HG02840 (cell line): ENCODE results near the gene DNAJB2.
"Not testable (repeated sequence)": the region's sequence is repeated elsewhere in the genome, so short reads cannot be mapped to it uniquely, and the experiment has no call there.

Experiments used
- ATAC-seq: cut with Tn5 transposase; IDR thresholded peaks from one replicate; pipeline ENCODE4 v1.9.1; 2021; ENCODE audit warnings: mild to moderate bottlenecking, moderate library complexity, moderate number of reproducible peaks; ENCODE audit not compliant: unreplicated experiment, low FRiP score

DNAJB2 gene

DNA sequence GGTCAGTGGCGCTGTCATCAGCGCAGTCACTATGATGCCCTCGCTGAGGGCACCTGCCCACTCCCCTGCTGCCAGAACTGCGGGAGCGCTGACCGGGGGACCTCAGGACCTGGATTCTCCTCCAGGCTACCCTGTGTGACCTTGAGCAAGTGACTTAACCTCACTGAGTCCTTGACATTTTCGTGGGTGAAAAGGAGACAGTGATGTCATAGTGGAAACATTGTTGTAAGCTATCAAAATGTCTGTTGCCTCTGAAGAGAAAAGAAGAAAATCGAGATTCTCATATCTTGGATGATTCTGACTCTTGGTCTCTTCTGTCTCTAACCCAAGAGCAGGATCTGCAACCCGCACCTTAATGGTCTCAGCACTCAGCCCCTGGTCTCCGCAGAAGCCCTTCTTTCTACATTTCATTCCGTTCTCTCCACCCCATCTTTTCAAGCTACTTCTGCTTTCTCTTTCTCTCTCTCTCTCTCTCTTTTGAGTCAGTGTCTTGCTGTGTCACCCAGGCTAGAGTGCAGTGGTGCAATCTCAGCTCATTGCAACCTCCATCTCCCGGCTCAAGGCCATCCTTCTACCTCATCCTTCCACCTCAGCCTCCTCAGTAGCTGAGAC, 24.5 kb upstream of the DNAJB2 start:
- peak; percentile 8 for ATAC-seq

DNA sequence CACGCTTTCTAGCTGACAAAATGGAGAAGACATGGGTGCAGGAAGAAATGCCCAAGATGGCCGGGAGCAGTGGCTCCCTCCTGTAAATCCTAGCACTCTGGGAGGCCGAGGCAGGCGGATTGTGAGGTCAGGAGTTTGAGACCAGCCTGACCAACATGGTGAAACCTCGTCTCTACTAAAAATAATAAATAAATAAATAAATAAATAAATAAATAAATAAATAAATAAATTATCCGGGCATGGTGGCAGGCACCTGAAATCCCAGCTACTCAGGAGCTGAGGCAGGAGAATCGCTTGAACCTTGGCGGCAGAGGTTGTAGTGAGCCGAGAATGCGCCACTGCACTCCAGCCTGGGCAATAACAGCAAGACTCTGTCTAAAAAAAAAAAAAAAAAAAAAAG, 20.2 kb upstream of the DNAJB2 start:
- not testable (repeated sequence) for ATAC-seq

DNA sequence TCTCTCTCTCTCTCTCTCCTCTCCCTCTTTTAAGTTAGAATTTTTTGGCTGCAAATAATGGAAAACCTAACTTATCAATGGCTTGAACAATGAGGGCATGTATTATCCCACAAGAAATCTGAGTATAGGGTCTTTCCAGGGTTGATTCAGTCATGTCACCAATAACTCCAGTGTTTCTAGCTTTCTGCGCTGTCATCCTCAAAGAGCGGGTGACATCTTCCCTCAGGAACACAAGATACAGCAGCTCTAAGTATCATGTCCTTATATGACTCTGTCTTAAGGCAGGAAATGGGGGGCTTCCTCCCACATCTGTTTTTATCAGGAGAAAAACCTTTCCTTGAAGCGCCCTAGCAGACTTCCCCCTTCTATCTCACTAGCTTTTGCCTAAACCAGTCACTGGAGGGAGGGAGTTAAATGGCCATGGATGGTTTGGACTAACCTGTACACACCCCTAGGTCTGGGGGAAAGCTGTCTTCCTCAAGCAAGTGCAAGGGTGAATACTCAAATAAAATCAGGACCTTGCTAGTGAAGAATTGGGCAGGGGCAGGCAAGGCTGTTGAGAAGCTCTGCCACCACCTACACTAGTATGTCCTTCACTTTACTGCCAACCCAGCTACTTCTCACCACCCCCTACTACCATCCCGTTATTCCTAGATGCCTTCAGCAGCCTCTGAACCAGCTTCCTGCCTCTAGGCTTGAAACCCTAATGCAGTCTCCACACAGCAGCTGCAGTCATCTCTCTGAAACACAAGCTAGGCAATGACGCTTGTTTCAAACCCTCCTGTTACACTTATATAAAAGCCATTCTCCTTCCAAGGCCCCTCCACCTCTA, 17.9 kb upstream of the DNAJB2 start:
- ATAC-seq, result no peak

DNA sequence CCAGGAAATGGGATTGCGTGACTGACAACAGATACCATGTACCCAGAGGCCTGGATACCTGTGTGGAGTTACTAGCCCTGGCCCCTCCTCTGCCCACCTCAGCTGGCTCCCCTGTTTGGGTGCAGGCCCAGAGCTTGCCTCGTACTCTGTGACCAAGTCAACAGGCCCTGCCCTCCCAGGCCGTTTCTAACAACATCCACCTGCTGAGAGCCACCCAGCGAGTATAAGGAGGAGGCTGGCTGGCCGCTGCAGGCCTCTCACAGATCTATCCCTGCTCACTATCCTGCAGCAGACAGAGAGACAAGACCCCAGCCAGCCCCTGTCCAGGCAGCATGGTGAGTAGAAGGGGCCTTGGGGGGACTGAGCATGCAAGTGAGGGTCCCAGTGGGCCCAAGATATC, 12.9 kb upstream of the DNAJB2 start:
- no peak for ATAC-seq

DNA sequence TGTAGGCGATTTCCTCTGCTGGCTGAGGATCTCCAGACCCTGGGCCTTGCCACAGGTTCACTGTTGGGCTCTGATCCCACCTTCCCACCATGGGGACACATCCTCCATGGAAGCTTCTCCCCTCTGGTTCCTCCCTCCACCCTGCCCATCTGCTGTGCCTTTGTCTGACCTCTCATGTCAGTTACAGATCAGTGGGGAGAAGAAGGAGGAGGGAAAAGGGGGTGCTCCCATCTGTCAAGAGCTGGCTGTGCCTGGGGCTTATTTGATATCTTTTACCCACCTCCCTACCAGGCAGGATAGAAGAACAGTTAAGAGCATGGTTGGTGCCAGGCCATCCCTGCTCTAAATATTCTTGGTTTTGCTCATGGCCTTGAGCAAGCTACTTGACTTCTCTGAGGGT, 12.3 kb upstream of the DNAJB2 start:
- ATAC-seq, result no peak

DNA sequence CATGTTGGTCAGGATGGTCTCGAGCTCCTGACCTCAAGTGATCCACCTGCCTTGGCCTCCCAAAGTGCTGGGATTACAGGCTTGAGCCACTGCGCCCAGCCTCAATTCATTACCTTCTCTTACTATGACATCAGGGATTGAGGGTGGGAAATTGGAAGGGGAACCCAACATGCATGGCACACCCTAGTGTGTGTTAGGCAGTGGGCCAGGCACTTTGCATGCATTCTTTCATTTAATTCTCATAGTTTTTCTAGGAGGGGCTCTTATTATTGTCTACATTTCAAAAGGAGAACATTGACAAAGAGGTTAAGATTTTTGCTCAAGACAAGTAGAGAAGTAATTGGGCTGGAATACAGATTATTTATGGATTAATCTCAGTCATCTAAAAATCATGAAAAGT, 10.9 kb upstream of the DNAJB2 start:
- no peak for ATAC-seq

DNA sequence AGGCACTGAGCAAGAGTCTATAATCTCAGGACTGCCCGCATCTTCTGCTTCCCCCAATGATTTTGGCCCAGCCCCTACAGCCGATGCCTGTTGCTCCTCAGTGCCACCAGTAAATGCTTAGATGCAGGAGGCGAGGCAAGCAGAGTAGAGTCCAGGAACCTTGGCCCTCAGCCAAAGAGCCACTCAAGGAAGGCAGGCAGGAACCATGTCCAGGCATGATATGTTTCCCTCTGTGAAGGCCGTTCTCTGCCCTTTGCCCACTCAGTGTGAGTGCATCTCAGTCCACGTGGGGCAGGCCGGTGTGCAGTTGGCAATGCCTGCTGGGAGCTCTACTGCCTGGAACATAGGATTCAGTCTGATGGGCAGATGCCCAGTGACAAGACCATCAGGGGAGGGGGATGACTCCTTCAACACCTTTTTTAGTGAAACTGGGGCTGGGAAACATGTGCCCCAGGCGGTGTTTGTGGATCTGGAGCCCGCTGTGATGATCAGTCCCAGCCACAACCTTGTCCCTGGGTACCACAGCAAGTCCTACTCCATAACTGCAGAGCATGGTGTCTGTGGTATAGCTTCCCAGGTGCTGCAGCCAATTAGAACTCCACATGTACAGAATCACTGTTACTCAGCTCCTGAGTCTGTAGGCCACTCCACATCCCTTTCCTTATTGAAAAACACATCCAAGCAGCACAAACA, 9.7 kb upstream of the DNAJB2 start:
- no peak for ATAC-seq

DNA sequence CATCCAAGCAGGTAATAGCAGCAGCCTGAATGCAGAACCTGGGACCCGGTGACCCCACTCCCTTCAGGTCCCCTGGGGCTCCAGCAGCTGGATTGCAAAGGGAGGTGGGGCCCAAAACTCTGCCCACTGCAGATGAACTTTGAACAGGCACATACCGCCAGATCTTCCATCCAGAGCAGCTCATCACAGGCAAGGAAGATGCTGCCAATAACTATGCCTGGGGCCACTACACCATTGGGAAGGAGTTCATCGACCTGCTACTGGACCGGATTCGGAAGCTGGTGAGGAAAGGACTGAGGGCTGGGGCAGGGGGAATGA, 9.2 kb upstream of the DNAJB2 start:
- no peak for ATAC-seq

DNA sequence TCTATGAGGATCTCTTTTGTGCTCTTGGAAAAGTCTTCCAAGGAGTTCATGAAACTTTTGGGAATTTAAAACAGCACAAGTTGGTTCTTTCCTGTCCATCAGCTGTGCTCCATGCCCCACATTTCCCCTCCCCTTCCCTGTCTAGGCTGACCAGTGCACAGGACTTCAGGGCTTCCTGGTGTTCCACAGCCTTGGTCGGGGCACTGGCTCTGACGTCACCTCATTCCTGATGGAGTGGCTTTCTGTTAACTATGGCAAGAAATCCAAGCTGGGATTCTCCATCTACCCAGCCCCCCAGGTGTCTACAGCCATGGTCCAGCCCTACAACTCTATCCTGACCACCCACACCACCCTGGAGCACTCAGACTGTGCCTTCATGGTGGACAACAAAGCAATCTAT, 8.1 kb upstream of the DNAJB2 start:
- ATAC-seq, result no peak

DNA sequence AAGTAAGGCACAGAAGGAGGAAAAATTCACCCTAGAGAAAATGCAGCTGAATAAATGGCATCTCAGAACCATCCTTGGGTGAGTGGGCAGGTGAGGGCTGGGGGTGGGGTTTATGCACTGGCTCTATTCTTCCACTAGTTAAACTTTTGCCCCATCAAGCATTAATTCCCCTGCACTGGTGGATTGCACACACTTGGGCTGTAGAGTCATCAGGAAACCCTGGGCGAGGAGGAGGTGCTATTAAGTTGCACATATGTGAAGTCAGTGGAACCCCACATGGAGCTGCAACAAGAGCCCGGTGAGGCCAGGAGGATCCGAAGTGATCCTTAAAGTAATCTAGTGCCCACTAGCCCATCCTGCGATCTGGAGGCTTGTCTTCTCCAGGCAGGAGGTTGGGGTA, 6.8 kb upstream of the DNAJB2 start:
- ATAC-seq, result no peak

DNA sequence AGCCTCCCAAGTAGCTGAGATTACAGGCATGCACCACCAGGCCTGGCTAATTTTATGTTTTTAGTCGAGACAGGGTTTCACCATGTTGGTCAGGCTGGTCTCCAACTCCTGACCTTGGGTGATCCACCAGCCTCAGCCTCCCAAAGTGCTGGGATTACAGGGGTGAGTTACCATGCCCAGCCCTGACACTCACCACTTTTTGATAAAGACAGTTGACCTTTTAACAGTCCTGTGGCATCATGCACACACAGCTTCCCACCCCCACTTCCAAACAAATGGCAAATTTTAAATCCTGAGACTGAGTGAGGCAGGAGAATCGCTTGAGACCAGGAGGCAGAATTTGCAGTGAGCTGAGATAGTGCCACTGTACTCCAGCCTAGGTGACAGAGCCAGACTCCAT, 6.2 kb upstream of the DNAJB2 start:
- no peak for ATAC-seq

DNA sequence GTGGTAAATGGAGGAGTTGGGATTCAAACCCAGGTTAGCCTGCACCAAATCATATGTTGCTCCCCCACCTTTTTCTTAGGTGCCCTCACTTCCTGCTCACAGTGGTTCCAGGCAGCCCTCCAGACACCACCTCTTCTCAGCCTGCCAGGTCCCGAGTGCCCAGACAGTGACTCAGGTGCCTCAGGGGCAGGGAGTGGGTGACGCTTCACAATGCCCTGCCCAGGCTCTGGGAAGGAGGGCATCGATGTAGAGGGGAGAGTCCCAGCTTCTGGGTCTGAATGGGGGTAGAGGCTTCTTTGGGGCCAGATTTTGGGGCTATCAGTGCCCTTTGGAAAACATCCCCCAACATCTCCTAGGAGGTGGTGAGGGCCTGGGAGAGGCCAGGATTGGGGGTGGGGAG, 5.2 kb upstream of the DNAJB2 start:
- ATAC-seq, result no peak

DNA sequence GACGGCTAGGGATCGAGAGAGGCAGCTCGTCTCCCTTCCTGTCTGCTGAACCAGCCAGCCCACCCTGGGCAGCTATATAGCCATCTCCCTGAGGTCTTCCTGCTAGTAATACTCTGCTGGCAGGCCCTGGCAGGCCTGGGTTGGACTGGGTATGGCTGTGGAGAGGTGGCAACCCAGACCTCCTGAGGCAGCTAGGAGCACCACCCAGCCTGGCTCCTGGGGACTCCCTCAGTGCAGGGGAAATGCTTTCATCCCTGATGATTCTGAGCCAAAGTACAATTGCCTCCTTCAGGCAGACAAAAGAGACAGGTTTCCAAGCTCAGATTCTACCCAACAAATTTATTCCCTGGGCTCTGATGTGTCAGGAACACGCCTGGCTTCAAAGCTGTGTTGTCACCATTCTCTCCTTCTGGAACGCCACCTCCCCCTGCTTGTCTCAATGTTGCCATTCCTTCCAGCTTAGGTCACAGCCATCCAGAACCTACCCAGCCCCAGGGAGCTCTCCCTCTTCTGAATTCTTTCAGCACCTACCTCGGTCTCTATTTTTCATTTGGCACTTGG, 4.7 kb upstream of the DNAJB2 start:
- no peak for ATAC-seq

DNA sequence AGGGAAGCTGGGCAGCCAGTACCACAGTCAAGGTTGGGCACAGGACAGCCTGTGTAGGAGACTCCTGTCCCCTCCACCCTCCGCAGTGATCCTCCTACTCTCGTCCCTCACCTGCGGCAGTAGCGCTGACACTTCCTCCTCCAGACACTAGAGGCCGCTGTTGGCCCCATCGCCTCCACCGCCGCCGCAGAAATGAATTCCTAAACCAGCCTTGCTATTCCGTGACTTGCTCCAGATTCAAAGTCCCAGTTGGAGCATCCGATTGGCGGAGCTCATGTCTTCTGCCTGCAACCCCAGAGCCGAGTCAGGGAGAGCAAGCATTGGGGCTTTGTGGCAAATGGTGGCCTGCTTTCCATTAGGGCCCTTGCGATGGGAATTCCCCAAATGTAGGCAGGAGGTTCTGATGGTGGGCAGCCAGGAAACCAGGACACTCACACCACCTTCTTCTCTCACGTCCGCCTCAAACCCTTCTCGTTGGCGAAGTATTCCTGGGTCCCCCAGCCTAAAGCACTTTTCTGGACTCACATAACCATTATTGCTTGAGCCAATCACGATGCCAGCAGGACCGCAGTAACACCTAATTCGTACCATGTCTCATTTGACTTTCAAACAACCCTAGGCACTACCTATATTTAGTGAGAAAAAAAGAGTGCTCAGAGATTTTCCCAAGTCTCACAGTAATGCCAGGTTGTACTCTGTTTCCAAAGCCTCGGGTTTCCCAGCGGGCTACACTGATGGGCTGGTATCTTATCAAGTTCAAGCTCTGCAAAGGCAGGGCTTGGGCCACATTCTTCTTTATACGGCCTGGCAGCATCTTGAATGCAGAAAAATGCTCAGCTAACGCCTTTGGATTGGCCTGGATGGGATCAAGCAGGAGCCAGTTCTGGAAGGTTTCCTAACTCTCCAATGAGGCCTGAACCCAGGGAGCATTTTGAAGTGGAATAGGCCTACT, 1.2 kb upstream of the DNAJB2 start:
- ATAC-seq, result no peak

DNA sequence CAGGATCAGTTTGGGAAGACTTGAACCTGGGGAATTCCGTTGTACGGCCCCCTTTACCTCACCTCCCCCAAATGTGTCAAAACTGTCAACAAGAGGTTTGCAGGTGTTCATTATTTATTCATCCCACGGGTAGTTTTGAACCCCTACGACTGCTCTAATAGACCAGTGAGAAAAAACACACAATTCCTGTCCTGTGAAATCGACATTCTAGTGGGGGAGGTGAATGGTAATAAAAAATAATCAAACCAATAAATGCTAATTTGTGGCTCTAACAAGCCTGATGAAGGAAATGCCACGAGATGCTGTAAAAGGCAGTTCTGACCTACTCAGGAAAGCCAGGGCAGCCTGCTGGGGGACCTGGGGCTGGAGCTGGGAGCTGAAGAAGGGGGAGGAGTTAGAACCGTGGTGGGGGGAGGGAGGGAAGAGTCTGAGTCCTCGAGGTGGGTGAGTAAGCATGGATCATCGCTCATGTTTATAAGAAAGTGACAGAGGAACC, 463 bp upstream of the DNAJB2 start:
- peak; percentile 2 for ATAC-seq

DNA sequence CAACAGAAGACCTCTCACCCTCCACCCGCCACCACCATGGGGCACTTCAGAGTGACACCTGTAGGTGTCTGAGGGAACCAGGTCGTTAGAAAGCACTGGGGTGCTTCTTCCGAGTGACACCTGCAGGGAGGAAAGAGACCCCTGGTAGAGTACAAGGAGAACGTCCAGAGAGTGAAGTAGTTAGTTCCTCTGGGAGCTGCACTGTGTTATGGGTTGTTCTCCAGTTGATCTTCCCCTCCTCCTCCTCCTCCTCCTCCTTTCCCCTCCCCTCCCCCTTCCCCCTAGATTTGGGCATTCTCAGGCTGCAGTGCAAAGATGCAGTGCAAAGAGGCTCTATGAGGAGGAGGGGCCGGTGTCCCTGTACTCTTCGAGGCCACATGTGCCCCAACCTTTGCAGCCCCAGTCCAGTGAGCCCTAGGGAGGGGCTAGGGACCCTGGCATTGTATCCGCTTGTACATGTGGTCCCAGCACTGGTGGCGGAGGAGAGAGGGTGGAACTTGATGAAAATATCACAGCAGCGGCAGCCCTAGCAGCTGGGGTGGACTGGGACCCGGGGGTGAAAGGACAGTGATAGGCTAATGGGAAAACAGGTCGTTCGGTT, 850 bp downstream of the DNAJB2 start:
- ATAC-seq, result no peak

DNA sequence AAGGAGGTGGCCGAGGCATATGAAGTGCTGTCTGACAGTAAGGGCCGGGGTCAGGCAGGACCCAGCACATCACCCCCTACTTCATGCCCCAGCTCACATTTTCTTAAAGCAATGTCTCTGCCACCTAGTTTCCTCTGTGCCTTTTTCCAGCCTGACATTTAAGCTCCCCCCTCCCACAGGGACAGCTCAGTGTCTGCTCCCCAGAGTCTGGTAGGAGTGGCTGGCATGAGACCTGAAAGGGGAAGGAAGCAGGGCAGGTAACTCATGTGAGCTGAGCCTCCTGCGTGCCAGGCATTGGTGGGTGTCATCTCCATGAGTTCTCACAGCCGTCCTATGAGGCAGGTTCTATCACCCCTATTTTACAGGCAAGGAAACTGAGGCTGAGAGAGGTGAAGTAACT, 1.5 kb downstream of the DNAJB2 start:
- no peak for ATAC-seq

DNA sequence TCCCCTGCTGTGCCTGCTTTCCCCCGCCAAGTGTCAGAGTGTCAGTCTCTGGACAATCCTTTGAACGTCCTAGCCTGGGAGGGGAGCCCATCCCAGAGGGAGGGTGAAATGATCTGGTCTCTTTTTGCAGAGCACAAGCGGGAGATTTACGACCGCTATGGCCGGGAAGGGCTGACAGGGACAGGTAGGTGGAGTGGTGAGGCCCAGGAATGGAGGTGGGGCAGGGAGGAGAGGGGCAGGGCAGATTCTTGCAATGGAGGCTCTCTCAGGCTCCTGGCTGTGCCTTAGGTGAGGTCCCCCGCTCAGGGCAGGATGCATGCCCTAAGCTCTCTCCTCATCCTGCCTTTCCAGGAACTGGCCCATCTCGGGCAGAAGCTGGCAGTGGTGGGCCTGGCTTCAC, 2.4 kb downstream of the DNAJB2 start:
- ATAC-seq, result no peak

DNA sequence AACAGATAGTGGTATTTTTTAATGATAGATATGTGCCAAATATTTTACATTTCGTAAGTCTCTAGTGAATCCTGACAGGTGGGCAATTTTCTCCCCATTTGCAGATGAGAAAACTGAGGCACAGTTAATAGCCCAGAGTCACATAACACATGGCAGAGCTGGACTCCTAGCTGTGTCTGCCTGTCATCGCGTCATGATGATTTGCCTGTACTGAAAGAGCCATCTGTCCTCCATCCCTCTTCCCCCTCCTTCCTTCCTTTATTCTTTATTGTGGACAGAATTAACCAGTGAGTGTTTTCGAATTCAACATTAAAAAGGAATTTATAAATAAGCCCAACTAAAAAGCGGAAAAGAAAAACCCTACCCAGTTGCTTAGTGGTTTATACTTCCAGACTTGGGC, 3.2 kb downstream of the DNAJB2 start:
- ATAC-seq, result no peak
